HEK293 (cell line): ENCODE results near the gene CDC42EP3.
A peak's percentile ranks its signal among the peaks of the same experiment; 100 is the strongest.

Experiments
- CTCF ChIA-PET: fragments of 350-600 bp; formaldehyde crosslinking; extraction: SDS; loops from one replicate; lab custom pipeline; 2021; ENCODE audit warnings: antibody characterized with exemption; lab: Yijun Ruan, JAX
- POLR2A ChIA-PET: fragments of 300-600 bp; formaldehyde crosslinking; extraction: SDS; loops from one replicate; lab custom pipeline; 2020; ENCODE audit warnings: antibody characterized with exemption, inconsistent platforms; lab: Yijun Ruan, JAX
- H3K27ac ChIP-seq: fragments of 200-500 bp; sonication (Bioruptor generic); 2 replicates; pipeline ENCODE4 v1.5.1; 2014; ENCODE audit warnings: low read depth, low read length, control low read depth, inconsistent platforms; ENCODE audit errors: extremely low read depth
- H3K36me3 ChIP-seq, 2 experiments: fragments of 200-500 bp in 1 of 2; sonication (Bioruptor generic) in 1 of 2; 1 replicate in 1 of 2; 2 replicates in 1 of 2; pipeline ENCODE4 v1.5.1; 2014 to 2017; ENCODE audit warnings: inconsistent platforms in 2 of 2, low read length in 2 of 2; ENCODE audit not compliant: control insufficient read depth in 2 of 2, insufficient read depth in 1 of 2
- H3K4me1 ChIP-seq: fragments of 200-500 bp; sonication (Bioruptor generic); 2 replicates; pipeline ENCODE4 v1.5.1; 2014; ENCODE audit warnings: mild to moderate bottlenecking, low read length, inconsistent platforms; ENCODE audit not compliant: control insufficient read depth, insufficient read depth
- H3K4me3 ChIP-seq: 2 replicates; pipeline ENCODE4 v1.5.1; 2011; ENCODE audit warnings: low read depth, mild to moderate bottlenecking, control low read depth, low read length, moderate library complexity
- H3K9me3 ChIP-seq: fragments of 200-500 bp; sonication (Bioruptor generic); 2 replicates; pipeline ENCODE4 v1.5.1; 2014; ENCODE audit warnings: low read depth, low read length, inconsistent platforms; ENCODE audit not compliant: control insufficient read depth, insufficient read depth
- BCL11A ChIP-seq: fragments of 450-650 bp; formaldehyde crosslinking; IDR thresholded peaks from 2 replicates; pipeline ENCODE4 v1.5.1; 2016; ENCODE audit warnings: low read depth, missing biosample characterization, missing genetic modification characterization
- HIC1 ChIP-seq: fragments of 450-650 bp; formaldehyde crosslinking; IDR thresholded peaks from 2 replicates; pipeline ENCODE4 v1.5.1; 2016; ENCODE audit warnings: missing biosample characterization, missing genetic modification characterization
- KLF17 ChIP-seq: fragments of 450-650 bp; formaldehyde crosslinking; IDR thresholded peaks from 2 replicates; pipeline ENCODE4 v1.5.1; 2016; ENCODE audit warnings: missing biosample characterization, missing genetic modification characterization
- KLF7 ChIP-seq: fragments of 450-650 bp; formaldehyde crosslinking; IDR thresholded peaks from 2 replicates; pipeline ENCODE4 v1.5.1; 2016; ENCODE audit warnings: missing biosample characterization, missing genetic modification characterization, borderline replicate concordance
- KLF9 ChIP-seq: fragments of 450-650 bp; formaldehyde crosslinking; IDR thresholded peaks from 2 replicates; pipeline ENCODE4 v1.5.1; 2016; ENCODE audit warnings: missing biosample characterization, missing genetic modification characterization, low read depth
- PRDM10 ChIP-seq: fragments of 450-650 bp; formaldehyde crosslinking; IDR thresholded peaks from 2 replicates; pipeline ENCODE4 v1.5.1; 2016; ENCODE audit warnings: missing biosample characterization, missing genetic modification characterization
- PRDM6 ChIP-seq: fragments of 450-650 bp; formaldehyde crosslinking; IDR thresholded peaks from 2 replicates; pipeline ENCODE4 v1.5.1; 2017; ENCODE audit warnings: missing biosample characterization, missing genetic modification characterization
- SP2 ChIP-seq: fragments of 450-650 bp; formaldehyde crosslinking; IDR thresholded peaks from 2 replicates; pipeline ENCODE4 v1.5.1; 2016; ENCODE audit warnings: missing biosample characterization, missing genetic modification characterization
- WT1 ChIP-seq: fragments of 450-650 bp; formaldehyde crosslinking; IDR thresholded peaks from 2 replicates; pipeline ENCODE4 v1.5.1; 2016; ENCODE audit warnings: missing biosample characterization, missing genetic modification characterization
- ZBTB17 ChIP-seq: fragments of 450-650 bp; formaldehyde crosslinking; IDR thresholded peaks from 2 replicates; pipeline ENCODE4 v1.5.1; 2016; ENCODE audit warnings: missing biosample characterization, missing genetic modification characterization
- ZBTB20 ChIP-seq: fragments of 450-650 bp; formaldehyde crosslinking; IDR thresholded peaks from 2 replicates; pipeline ENCODE4 v1.5.1; 2016; ENCODE audit warnings: missing biosample characterization, missing genetic modification characterization
- ZEB2 ChIP-seq: fragments of 450-650 bp; formaldehyde crosslinking; IDR thresholded peaks from 2 replicates; pipeline ENCODE4 v1.5.1; 2016; ENCODE audit warnings: missing biosample characterization, missing genetic modification characterization
- ZFP3 ChIP-seq: fragments of 450-650 bp; formaldehyde crosslinking; IDR thresholded peaks from 2 replicates; pipeline ENCODE4 v1.5.1; 2016; ENCODE audit warnings: low read depth, missing biosample characterization, missing genetic modification characterization
- ZIC2 ChIP-seq: fragments of 450-650 bp; formaldehyde crosslinking; IDR thresholded peaks from 2 replicates; pipeline ENCODE4 v1.5.1; 2016; ENCODE audit warnings: missing biosample characterization, missing genetic modification characterization
- ZNF19 ChIP-seq: fragments of 450-650 bp; formaldehyde crosslinking; IDR thresholded peaks from 2 replicates; pipeline ENCODE4; 2016; ENCODE audit warnings: missing biosample characterization, missing genetic modification characterization, low read depth
- ZNF202 ChIP-seq: fragments of 450-650 bp; formaldehyde crosslinking; IDR thresholded peaks from 2 replicates; pipeline ENCODE4 v1.5.1; 2016; ENCODE audit warnings: missing biosample characterization, missing genetic modification characterization, borderline replicate concordance
- ZNF48 ChIP-seq: fragments of 450-650 bp; formaldehyde crosslinking; IDR thresholded peaks from 2 replicates; pipeline ENCODE4 v1.5.1; 2016; ENCODE audit warnings: missing biosample characterization, missing genetic modification characterization
- ZNF600 ChIP-seq: fragments of 450-650 bp; formaldehyde crosslinking; IDR thresholded peaks from 2 replicates; pipeline ENCODE4 v1.5.1; 2016; ENCODE audit warnings: missing biosample characterization, missing genetic modification characterization
- ZNF626 ChIP-seq: fragments of 450-650 bp; sonication (Bioruptor Pico); formaldehyde crosslinking; IDR thresholded peaks from 2 replicates; pipeline ENCODE4 v1.5.1; 2018; ENCODE audit warnings: missing biosample characterization, missing genetic modification characterization, inconsistent platforms
- ZNF629 ChIP-seq: fragments of 450-650 bp; formaldehyde crosslinking; IDR thresholded peaks from 2 replicates; pipeline ENCODE4 v1.5.1; 2017; ENCODE audit warnings: missing biosample characterization, missing genetic modification characterization
- ZNF660 ChIP-seq: fragments of 450-650 bp; IDR thresholded peaks from 2 replicates; pipeline ENCODE4 v1.5.1; 2018; ENCODE audit warnings: missing biosample characterization, mild to moderate bottlenecking, missing genetic modification characterization
- ZNF692 ChIP-seq: fragments of 450-650 bp; formaldehyde crosslinking; IDR thresholded peaks from 2 replicates; pipeline ENCODE4 v1.5.1; 2016; ENCODE audit warnings: missing biosample characterization, missing genetic modification characterization
- ZNF76 ChIP-seq: fragments of 450-650 bp; formaldehyde crosslinking; IDR thresholded peaks from 2 replicates; pipeline ENCODE4; 2016; ENCODE audit warnings: low read depth, missing biosample characterization, missing genetic modification characterization, borderline replicate concordance
- ZNF777 ChIP-seq: fragments of 450-650 bp; formaldehyde crosslinking; IDR thresholded peaks from 2 replicates; pipeline ENCODE4 v1.5.1; 2017; ENCODE audit warnings: missing biosample characterization, missing genetic modification characterization, borderline replicate concordance
- ZNF785 ChIP-seq: fragments of 450-650 bp; formaldehyde crosslinking; IDR thresholded peaks from 2 replicates; pipeline ENCODE4 v1.5.1; 2016; ENCODE audit warnings: missing biosample characterization, missing genetic modification characterization

Gene CDC42EP3

GRCh38 chr2:37671009-37671815 lies at the start of gene CDC42EP3:
TSS of gene CDC42EP3 (minus strand) at chr2:37671642. CDS start at chr2:37646587, 25,055 bp downstream.
- no peaks in the 10 kb centered on the region for H3K4me1 ChIP-seq
- ChIA-PET POLR2A (interaction anchor here (0.8 to 1.6 kb wide), 13 partner anchors 15 to 514 kb away, joined by 3 to 10 read pairs (median 4); partner anchors contain the start of gene EIF2AK2), CTCF (interaction anchor here (0.7 to 2.3 kb wide), 8 partner anchors 74 to 256 kb away, joined by 3 to 12 read pairs (median 3); no protein-coding TSS in a partner anchor)
- no peaks in the 10 kb centered on the region for H3K9me3 ChIP-seq
- H3K27ac ChIP-seq = peak within 1 kb of the TSS; percentile 87
- peak within 1 kb of the TSS; percentile 93 for H3K4me3 ChIP-seq
- peaks cover 0 to 9% of the 10 kb centered on the region in 2 experiments; a peak in 1 of 3 replicates for H3K36me3 ChIP-seq
- TF ChIP-seq ZNF19 (tag by site-specific recombination) (no peak), BCL11A (tag by site-specific recombination) (no peak), ZNF626 (no peak), ZNF202 (tag by site-specific recombination) (no peak), PRDM10 (tag by site-specific recombination) (peak; percentile 94), KLF17 (tag by site-specific recombination) (0 out of 2 replicates have a peak, but pooled peaks have one; percentile 20), ZFP3 (no peak), KLF7 (peak; percentile 20; the same call in 1 of the 2 replicates), ZNF692 (tag by site-specific recombination) (peak; percentile 35; the same call in 1 of the 2 replicates), WT1 (tag by site-specific recombination) (no peak), ZNF600 (tag by site-specific recombination) (0 out of 2 replicates have a peak, but pooled peaks have one; percentile 34), ZBTB17 (tag by site-specific recombination) (peak; percentile 84), ZNF777 (peak; percentile 32; the same call in 1 of the 2 replicates), ZNF76 (tag by site-specific recombination) (peak; percentile 50; the same call in 1 of the 2 replicates), KLF9 (tag by site-specific recombination) (peak; percentile 10; the same call in 1 of the 2 replicates), ZEB2 (peak; percentile 10; the same call in 1 of the 2 replicates), ZNF660 (tag by site-specific recombination) (no peak), ZNF629 (no peak), SP2 (tag by site-specific recombination) (0 out of 2 replicates have a peak, but pooled peaks have one; percentile 22), ZNF785 (tag by site-specific recombination) (no peak), ZIC2 (tag by site-specific recombination) (peak; percentile 48), PRDM6 (tag by site-specific recombination) (no peak), HIC1 (peak; percentile 69; the same call in 1 of the 2 replicates), ZBTB20 (peak; percentile 62; the same call in 1 of the 2 replicates), ZNF48 (tag by site-specific recombination) (no peak)
